ENCODE data around the gene VSTM2L.
"Not testable (repeated sequence)": the region's sequence is repeated elsewhere in the genome, so short reads cannot be mapped to it uniquely, and the experiment has no call there.

The VSTM2L gene

DNA sequence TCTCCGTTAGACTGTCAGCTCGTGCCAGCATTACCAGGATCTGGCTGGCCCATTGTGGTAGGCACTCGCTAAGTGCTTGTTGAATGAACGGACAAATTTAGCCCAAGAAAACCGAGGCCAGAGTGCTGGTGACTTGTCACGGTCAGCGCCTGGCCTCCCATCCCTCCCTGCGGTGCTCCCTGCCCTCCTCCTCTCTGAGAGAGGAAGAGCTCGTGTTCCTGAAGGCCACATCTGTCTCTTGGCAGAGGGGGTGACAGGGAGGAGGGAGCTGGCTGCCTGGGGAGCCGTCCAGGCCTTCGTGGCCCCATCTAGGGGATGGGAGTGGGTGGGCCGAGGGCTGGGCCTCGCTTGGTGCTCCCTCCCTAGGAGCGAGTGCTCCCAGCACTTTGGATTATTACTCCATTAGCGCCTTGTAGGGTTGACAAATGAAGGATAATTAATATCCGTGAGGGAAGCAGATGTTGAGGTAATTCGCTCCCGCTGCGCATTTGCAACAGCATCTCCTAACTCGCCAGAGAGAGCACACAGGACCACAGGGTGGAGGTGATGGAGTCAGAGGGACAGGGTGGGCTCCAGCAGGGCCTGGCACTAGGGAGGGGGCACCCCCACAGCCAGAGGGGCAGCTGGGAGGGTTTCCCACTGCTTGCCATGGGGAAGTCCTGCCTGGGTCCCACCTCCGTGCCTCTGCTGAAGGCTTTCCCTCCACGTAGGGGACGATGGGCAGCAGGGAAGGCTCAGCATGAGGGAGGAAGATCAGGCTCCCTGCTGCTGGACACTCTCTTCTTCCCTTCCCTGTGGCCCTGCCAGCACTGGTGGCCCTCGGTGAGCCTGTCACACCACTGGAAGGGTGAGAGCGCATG, 37.0 kb downstream of the VSTM2L start:
- DNase-seq, result no peak

GRCh38 chr20:37940858-37941257, 37.9 kb downstream of the VSTM2L start:
- no peak for DNase-seq

DNA sequence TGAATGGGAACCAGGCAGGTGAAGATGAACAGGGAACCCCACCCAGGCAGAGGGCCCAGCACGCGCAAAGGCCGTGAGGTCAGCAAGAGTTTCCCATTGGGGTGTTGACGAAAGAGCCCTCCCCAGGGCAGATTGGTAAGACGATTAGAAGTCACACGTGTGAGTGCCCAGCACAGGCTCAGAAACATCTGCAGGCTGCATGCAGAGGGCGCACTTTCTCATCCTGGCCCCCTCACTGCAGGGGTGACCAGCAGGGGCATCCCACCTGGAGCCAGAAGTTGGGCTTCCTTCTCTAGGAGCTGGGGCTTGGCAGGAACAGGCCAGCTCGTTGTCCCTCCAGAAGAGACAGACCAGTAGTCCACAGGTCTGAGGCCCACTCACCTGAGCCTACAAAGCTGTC, 38.4 kb downstream of the VSTM2L start:
- no peak for DNase-seq

GRCh38 chr20:37941992-37942391, 39.1 kb downstream of the VSTM2L start:
- DNase-seq, result no peak

GRCh38 chr20:37943033-37943432, 40.1 kb downstream of the VSTM2L start:
- DNase-seq, result no peak

- no peak for DNase-seq
Observed at GRCh38 chr20:37943501-37944455, 40.9 kb downstream of the VSTM2L start.

GRCh38 chr20:37944456-37944981, 41.6 kb downstream of the VSTM2L start:
- DNase-seq, result no peak

DNA sequence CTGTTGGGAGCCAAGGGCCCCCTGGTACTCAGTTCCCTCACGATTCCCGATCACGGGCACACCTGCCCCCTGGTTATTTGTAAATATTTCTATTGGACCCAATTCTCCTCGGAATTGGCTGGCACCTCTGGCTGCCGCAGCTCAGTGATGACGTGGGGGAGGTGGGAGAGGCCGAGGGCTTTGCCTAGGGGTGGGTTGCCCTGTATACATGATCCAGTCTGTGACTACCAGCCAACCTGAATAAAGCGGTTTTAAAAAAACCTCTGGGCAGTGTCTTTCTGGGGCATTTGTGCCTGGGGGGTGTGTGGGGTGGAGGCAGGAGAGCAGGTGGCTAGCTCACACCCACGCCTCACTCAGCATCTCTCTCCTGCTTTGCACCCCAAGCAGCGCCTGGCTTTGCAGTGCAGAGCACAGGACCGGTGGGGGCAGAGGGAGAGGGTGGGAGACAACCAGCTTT, 42.2 kb downstream of the VSTM2L start:
- no peak for DNase-seq

GRCh38 chr20:37946946-37947345, 44.0 kb downstream of the VSTM2L start:
- DNase-seq, result no peak

DNA sequence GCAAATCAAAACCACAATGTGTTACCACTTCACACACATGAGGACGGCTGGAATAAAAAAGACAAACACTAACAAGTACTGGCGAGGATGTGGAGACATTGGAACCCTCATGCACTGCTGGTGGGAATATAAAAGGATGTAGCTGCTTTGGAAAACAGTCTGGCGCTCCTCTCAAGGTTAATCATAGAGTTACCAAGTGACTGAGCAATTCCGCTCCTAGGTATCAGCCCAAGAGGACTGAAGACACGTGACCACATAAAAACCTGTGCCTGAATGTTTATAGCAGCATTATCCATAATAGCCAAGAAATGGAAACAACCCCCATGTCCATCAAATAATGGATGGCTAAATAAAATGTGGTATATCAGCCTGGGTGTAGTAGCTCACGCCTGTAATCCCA, 45.0 kb downstream of the VSTM2L start:
- DNase-seq, result no peak

- no peak for DNase-seq
Observed at GRCh38 chr20:37948956-37949355, 46.0 kb downstream of the VSTM2L start.

DNA sequence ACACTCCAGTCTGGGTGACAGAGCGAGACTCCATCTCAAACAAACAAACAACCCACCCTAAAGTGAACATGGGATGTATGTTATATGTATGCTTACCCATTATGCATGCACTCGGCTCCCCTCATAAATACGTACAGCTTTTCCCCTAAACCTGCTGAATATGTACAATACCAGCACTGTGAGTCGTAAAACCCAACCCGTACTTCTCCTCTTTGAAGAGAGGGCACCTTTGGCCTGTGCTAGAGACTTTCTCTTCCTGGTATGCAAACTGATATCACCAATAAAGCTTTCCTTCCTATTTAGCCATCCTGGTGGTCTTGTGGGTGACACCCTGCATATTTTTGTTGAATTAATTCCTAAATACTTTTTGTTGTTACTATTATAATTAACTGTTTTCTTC, 51.3 kb downstream of the VSTM2L start:
- no peak for DNase-seq

GRCh38 chr20:37954626-37955025, 51.7 kb downstream of the VSTM2L start:
- no peak for DNase-seq

DNA sequence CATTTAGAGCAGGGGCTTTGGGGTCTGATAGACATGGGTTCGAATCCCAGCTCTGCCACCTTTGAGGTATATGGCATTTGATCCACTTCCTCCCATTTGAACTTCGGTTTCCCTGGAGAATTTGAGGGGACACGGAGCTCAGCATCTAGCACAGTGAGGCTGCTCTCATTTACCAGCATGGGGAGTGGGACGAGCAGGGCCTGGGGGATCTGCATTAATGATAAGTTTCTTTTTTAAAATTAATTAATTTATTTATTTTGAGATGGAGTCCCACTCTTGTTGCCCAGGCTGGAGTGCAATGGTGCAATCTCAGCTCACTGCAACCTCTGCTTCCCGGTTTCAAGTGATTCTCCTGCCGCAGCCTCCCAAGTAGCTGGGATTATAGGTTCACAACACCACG, 52.6 kb downstream of the VSTM2L start:
- no peak for DNase-seq

DNA sequence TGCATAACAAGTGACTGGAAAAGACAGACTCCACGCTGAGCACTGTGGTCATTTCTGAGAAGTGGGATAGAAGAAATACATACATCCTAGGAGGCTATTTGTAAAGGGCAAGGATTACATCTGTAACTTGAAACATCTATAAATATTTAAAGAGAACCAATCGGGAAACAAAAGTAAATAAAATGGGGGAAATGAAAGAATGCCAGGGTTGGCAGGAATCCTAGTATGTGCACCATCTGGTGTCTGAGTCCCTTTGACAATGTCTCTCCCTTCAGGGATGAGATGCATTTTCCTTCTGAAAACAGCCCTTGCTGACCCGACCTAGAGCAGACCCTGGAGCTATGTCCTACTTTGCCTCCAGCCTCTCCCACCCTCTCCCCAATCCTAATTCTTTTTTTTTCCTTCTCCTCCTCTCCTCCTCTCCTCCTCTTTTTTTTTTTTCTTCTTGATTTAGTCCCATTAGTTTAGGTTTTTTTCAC, 53.2 kb downstream of the VSTM2L start:
- DNase-seq, result peak; percentile 86

GRCh38 chr20:37958856-37959520, 56.1 kb downstream of the VSTM2L start:
- DNase-seq, result no peak

DNA sequence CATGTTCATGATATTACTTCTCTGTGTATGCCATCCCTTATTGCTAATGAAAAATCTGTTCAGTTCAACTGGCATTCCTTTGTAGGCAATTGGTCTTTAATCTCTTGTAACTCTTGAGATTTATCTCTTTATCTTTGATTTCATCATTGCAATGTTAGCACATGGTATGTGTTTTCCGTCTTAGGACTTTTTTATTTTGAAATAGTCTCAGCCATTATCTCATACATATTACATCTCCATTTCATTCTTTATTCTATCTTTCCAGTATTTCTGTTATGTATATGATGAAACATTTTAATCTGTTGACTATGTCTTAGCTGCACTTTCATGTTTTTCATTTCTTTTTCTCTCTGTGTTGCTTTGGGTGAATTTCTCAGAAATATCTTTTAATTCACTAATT, 58.1 kb downstream of the VSTM2L start:
- DNase-seq, result no peak

DNA sequence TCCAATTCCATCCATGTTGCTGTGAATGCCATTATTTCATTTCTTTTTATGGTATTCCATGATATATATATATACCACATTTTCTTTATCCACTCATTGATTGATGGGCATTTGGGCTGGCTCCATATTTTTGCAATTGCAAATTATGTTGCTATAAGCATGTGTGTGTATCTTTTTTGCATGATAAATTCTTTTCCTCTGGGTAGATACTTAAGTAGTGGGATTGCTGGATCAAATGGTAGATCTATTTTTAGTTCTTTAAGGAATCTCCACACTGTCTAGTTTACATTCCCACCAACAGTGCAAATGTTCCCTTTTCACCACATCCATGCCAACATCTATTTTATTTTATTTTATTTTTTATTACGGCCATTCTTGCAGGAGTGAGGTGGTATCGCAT, 60.6 kb downstream of the VSTM2L start:
- not testable (repeated sequence) for DNase-seq

DNA sequence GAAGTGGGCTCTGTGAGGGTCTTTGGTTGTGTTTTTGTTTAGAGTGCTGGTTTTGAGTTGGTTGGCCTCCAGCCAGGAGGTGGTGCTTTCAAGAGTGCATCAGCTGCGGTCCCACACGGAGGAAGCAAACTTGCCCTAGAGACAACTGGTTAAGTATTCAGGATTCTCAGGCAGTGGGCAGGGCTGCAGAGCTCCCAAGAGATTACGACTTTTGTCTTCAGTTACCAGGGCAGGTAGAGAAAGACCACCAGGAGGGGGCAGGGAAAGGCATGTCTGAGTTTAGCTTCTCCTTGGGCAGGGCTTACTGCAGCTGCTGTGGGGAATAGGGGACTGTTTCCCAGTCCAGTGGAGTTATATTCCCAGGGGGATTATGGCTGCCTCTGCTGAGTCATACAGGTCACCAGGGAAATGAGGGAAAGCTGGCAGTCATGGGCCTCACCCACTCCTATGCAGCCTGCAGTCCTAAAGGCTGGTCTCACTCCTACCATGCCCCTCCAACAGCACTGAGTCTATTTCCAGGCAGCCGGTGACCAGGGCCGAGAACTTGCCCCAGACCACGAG, 66.0 kb downstream of the VSTM2L start:
- no peak for DNase-seq

- DNase-seq, result no peak
Observed at GRCh38 chr20:37969949-37970855, 67.3 kb downstream of the VSTM2L start.

DNA sequence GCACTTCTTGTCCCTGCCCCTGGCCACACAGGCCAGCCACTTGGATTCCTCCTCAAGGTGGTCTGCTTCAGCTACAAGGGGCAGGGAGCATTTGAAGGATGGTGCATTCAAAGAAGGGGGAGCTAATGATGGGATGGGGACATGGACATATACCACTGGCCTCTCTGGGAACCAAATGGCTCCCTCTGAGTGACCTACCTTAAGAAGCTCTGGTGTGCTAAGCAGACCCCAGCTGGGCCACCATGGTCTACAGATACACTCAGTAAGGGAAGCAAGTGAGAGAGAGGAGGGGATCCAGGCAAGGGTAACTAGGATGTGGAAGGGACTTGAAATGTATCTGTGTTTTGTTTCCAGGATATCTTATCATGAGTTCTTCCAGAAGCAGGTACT, 67.9 kb downstream of the VSTM2L start:
- no peak for DNase-seq
